Activated T-helper 1 cell treated with Interleukin-2 at 50 U/mL for 16 hours (primary cell): Measurements from ENCODE around the gene KRTAP4-6.
"Not testable (repeated sequence)": the region's sequence is repeated elsewhere in the genome, so short reads cannot be mapped to it uniquely, and the experiment has no call there.

Experiments used
- DNase-seq: peaks from one replicate; pipeline ENCODE4 v3.0.0-alpha.2; 2020; ENCODE audit warnings: low read depth

Gene KRTAP4-6

GRCh38 chr17:41140360-41141131 lies at the start of gene KRTAP4-6:
TSS of gene KRTAP4-6 (minus strand) at chr17:41140544. CDS start at chr17:41140487, 57 bp downstream.
- DNase-seq, result no peak

DNA sequence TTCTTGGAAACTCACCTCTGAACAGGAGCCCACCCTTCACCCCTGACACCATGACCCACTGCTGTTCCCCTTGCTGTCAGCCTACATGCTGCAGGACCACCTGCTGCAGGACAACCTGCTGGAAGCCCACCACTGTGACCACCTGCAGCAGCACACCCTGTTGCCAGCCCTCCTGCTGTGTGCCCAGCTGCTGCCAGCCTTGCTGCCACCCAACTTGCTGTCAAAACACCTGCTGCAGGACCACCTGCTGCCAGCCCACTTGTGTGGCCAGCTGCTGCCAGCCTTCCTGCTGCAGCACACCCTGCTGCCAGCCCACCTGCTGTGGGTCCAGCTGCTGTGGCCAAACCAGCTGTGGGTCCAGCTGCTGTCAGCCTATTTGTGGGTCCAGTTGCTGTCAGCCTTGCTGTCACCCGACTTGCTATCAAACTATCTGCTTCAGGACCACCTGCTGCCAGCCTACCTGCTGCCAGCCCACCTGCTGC lies 49.5 kb upstream of the KRTAP4-6 start, which contains the start of gene KRTAP9-1:
Gene KRTAP9-1, plus strand, starts transcription at position 51 of the 482 bp plus-strand sequence. Its CDS starts 0 bp downstream, at position 51.
- DNase-seq, result not testable (repeated sequence)

DNA sequence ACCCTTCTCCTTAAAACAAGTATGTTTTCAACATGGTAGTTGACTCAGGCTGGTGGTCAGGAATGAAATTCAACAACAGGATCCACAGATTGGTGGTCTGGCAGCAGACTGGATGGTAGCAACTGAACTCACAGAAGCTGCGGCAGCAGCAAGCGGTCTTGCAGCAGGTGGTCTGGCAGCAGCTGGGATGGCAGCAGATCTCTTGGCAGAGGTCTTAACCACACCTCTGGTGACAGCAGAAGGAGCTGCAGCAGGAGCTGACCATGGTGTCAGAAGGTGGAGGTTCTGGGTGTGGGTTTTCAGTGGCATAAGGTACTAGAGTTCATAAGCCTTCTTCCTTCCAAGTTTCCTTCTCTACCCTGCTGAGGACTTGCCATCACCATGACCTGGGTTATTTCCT lies 46.5 kb upstream of the KRTAP4-6 start:
- no peak for DNase-seq

GRCh38 chr17:41185001-41185400 lies 44.7 kb upstream of the KRTAP4-6 start:
- DNase-seq, result no peak

- no peak for DNase-seq
Measured at GRCh38 chr17:41184480-41184961, 44.2 kb upstream of the KRTAP4-6 start, which contains the start of gene KRTAP4-1. TSS of gene KRTAP4-1 (minus strand) at chr17:41184911. CDS start at chr17:41184854, 57 bp downstream.

GRCh38 chr17:41178843-41179616 lies 38.7 kb upstream of the KRTAP4-6 start:
- DNase-seq, result no peak

GRCh38 chr17:41178341-41178740 lies 38.0 kb upstream of the KRTAP4-6 start:
- no peak for DNase-seq

DNA sequence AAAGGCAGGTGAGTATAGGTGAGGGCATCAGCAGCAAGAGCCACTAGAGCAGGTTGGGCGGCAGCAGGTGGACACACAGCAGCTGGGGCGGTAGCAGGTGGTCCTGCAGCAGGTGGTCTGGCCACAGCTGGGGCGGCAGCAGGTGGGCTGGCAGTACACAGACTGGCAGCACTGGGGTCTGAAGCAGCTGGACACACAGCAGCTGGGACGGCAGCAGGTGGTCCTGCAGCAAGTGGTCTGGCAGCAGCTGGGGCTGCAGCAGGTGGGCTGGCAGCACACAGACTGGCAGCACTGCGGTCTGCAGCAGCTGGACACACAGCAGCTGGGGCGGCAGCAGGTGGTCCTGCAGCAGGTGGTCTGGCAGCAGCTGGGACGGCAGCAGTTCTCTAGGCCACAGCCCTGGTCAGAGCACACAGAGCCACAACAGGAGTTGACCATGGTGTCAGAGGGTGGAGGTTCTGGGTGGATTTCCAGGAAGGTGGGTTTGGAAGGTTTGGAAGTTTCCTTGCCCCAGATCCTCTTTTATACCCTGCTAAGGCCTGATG lies 37.5 kb upstream of the KRTAP4-6 start, which contains the start of gene KRTAP4-2:
Gene KRTAP4-2, minus strand, starts transcription at position 495 of the 545 bp plus-strand sequence. Its CDS starts 57 bp downstream, at position 438.
- DNase-seq, result no peak

DNA sequence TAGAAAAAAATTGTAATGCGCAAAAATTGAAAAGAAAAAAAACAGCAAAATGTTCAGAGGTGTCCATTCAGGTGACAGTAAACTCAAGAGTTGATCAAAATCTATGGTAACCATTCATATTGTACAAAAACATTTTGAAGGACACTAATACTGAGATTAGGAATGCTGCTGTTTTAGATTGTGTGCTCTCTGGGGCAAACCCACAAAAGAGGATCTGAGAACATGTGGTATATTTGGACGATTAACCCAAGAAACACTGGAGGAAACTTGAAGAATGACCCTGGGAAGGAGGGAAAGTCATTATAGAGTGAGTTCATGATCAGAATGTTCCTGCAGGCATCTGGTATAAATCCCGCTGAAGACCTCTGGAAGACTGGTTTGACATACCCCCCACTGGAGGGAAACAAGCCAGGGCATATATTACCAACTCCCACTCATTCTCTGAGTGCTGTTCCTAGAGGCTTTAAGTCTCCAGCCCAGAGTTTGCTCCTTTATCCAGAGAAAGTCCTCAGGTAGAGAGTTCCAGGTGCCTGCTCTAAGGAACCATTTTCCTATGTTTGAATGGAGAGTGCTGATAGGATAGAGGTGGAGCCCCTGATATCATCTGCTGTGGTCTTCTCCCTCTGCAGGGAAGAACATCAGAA lies 36.5 kb upstream of the KRTAP4-6 start:
- DNase-seq, result no peak

DNA sequence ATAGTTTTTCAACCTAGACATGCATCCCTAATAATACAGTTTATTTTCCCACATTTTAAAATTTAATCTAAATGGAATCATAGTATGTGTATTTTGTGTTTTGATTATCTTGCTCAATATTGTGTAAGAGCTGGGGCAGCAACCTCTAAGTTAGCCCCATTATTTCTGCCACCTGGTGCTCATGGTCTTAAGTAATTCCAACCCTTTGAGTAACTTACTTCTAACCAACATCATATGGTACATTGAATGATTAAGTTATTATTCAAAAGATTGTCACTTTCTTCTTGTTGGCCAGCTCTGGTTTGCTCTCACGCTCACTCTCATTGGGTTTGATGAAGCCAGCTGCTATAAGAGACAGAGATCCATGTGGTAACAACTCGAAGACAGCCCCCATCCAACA lies 31.5 kb upstream of the KRTAP4-6 start:
- DNase-seq, result no peak

- no peak for DNase-seq
Measured at GRCh38 chr17:41168121-41168520, 27.8 kb upstream of the KRTAP4-6 start, which contains the start of gene KRTAP4-3. TSS of gene KRTAP4-3 (minus strand) at chr17:41168221. CDS start at chr17:41168172, 49 bp downstream.

DNA sequence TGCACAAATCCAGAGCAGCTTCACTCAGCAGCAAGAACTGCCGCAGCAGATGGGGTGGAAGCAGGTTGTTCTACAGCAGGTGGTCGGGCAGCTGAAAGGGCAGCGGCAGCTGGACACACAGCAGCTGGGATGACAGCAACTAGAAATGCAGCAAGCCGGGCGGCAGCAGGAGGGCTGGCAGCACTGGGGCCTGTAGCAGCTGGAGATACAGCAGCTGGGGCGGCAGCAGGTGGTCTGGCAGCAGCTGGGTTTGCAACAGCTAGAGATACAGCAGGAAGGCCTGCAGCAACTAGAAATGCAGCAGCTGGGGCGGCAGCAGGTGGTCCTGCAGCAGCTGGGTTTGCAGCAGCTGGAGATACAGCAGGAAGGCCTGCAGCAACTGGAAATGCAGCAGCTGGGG lies 27.2 kb upstream of the KRTAP4-6 start:
- DNase-seq, result no peak

DNA sequence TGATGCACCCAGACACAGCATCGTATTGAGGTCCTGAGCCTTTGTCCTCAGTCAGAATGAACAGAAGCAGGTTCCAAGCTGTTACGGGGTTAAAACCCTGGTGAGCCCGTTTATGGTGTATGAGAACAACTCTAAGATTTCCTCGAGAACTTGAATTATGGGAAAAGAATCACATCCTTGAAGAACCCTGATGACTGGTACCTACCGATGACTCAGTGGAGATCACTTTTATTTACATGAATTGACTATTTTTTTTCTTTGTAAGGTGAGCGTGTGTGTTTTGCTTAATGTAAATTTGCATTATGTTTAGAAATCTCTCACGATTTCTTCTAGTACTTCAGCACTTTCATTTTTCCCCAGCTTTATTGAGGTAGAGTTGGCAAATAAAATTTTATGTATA lies 23.5 kb upstream of the KRTAP4-6 start:
- DNase-seq, result no peak

DNA sequence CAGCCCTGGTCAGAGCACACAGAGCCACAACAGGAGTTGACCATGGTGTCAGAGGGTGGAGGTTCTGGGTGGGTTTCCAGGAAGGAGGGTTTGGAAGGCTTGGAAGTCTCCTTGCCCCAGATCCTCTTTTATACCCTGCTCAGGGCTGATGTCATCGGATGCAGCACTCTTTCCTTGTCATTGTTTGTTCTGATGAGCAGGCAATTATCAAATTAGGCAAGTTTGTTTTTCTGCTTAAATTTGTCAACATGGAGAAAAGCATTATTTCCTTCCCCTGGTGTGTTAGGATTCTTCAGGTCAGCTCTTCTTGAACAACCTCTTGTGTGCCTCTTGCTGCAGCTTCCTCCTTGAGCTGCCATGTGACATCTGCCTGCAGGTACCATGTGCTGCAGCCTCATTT lies 20.3 kb upstream of the KRTAP4-6 start, which contains the start of gene KRTAP4-4:
Gene KRTAP4-4, minus strand, starts transcription at position 101 of the 400 bp plus-strand sequence. Its CDS starts 57 bp downstream, at position 44.
- no peak for DNase-seq

DNA sequence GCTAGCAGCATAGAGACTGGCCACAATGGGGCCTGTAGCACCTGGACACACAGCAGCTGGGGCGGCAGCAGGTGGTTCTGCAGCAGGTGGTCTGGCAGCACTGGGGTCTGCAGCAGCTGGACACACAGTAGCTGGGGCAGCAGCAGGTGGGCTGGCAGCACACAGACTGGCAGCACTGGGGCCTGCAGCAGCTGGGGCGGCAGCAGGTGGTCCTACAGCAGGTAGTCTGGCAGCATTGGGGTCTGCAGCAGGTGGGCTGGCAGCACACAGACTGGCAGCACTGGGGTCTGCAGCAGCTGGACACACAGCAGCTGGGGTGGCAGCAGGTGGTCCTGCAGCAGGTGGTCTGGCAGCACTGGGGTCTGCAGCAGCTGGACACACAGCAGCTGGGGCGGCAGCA lies 19.8 kb upstream of the KRTAP4-6 start:
- DNase-seq, result not testable (repeated sequence)

GRCh38 chr17:41153856-41154255 lies 13.5 kb upstream of the KRTAP4-6 start:
- DNase-seq, result no peak

GRCh38 chr17:41151525-41151924 lies 11.2 kb upstream of the KRTAP4-6 start:
- DNase-seq, result no peak

GRCh38 chr17:41150026-41150425 lies 9.7 kb upstream of the KRTAP4-6 start:
- no peak for DNase-seq

- DNase-seq, result no peak
Measured at GRCh38 chr17:41149652-41149985, 9.3 kb upstream of the KRTAP4-6 start, which contains the start of gene KRTAP4-5. TSS of gene KRTAP4-5 (minus strand) at chr17:41149825. CDS start at chr17:41149767, 58 bp downstream.

- not testable (repeated sequence) for DNase-seq
Measured at GRCh38 chr17:41148971-41149651, 8.8 kb upstream of the KRTAP4-6 start.
